HepG2 (cell line): ENCODE data around the gene LARP1. TPM values are rescaled to one million over a fixed set of nuclear protein-coding genes. Genes with fewer than 3 reads are reported as not detected.
A peak's percentile ranks its signal among the peaks of the same experiment; 100 is the strongest.

ENCODE experiments used
- BCL6 ChIP-seq: IDR thresholded peaks from 2 replicates; pipeline ENCODE4 v1.6.1; 2016; ENCODE audit warnings: missing genetic modification reagents, missing compliant biosample characterization
- FOSL1 ChIP-seq: sonication (generic); formaldehyde crosslinking; IDR thresholded peaks from 2 replicates; pipeline ENCODE4 v1.9.0; 2021; ENCODE audit warnings: missing genetic modification reagents, borderline replicate concordance
- FOSL2 ChIP-seq: sonication (generic); formaldehyde crosslinking; IDR thresholded peaks from 2 replicates; pipeline ENCODE4 v1.4.0; 2020; ENCODE audit warnings: missing genetic modification reagents
- KDM6A ChIP-seq: IDR thresholded peaks from 2 replicates; pipeline ENCODE4 v1.6.1; 2016; ENCODE audit warnings: low read depth
- MAFF ChIP-seq: IDR thresholded peaks from 2 replicates; pipeline ENCODE4 v1.6.1; 2011; ENCODE audit warnings: low read depth, low read length, improper control_type of control experiment
- MBNL3 ChIP-seq: fragments of 250-450 bp; sonication (Bioruptor Pico); conservative IDR thresholded peaks from 2 replicates; pipeline ENCODE4 v1.8.0; 2022; ENCODE audit warnings: mild to moderate bottlenecking, inconsistent platforms
- NR2F6 ChIP-seq, 2 experiments: IDR thresholded peaks; 2 replicates each; pipeline ENCODE4 v1.6.1; 2016; ENCODE audit warnings: antibody characterized with exemption in 1 of 2, mild to moderate bottlenecking in 1 of 2
- RORA ChIP-seq: sonication (generic); formaldehyde crosslinking; IDR thresholded peaks from 2 replicates; pipeline ENCODE4 v1.5.0; 2020; ENCODE audit warnings: mild to moderate bottlenecking, missing genetic modification reagents, moderate library complexity
- ZFP62 ChIP-seq: sonication (generic); formaldehyde crosslinking; IDR thresholded peaks from 2 replicates; pipeline ENCODE4 v1.4.0; 2020; ENCODE audit warnings: missing genetic modification reagents
- ZIK1 ChIP-seq: sonication (generic); formaldehyde crosslinking; IDR thresholded peaks from 2 replicates; pipeline ENCODE4 v1.5.0; 2020; ENCODE audit warnings: mild to moderate bottlenecking, low read depth, missing genetic modification reagents, borderline replicate concordance
- ZKSCAN1 ChIP-seq: fragments of 150-350 bp; IDR thresholded peaks from 2 replicates; pipeline ENCODE4 v1.6.1; 2014; ENCODE audit warnings: low read length
- ZNF619 ChIP-seq: sonication (generic); formaldehyde crosslinking; IDR thresholded peaks from 2 replicates; pipeline ENCODE4 v1.4.0; 2020; ENCODE audit warnings: mild to moderate bottlenecking, missing genetic modification reagents
- ZNF766 ChIP-seq: sonication (generic); formaldehyde crosslinking; IDR thresholded peaks from 2 replicates; pipeline ENCODE4 v1.5.0; 2020; ENCODE audit warnings: missing genetic modification reagents, borderline replicate concordance
- polyA plus RNA-seq, 8 experiments: library from polyadenylated mRNA; depleted of rRNA in 3 of 8; stranded (reverse) in 7 of 8; unstranded in 1 of 8; fragments of >200 nt; fragmentation: Illumina TruSeq in 4 of 8; extraction: Trizol in 4 of 8; gene quantifications; 2 replicates each; pipeline versions ENCODE4 v1.2.1 to v1.2.3, GENCODE V29; 2011 to 2016; ENCODE audit warnings: low read depth in 4 of 8, missing spikeins in 1 of 8, mixed read lengths in 1 of 8; ENCODE audit not compliant: insufficient read depth in 1 of 8
- total RNA-seq, 5 experiments: library from RNA; depleted of rRNA; stranded (reverse); fragments of >200 nt; fragmentation: Illumina TruSeq; extraction: Trizol; gene quantifications; 2 replicates each; pipeline ENCODE4 v1.2.3, GENCODE V29; 2016; ENCODE audit warnings: low read depth in 1 of 5
- TF ChIP-seq, protein P1 (sequence below): sonication (generic); formaldehyde crosslinking; IDR thresholded peaks from 2 replicates; pipeline ENCODE4 v1.4.0; 2020; ENCODE audit warnings: missing genetic modification reagents
- TF ChIP-seq, protein P2 (sequence below): sonication (generic); formaldehyde crosslinking; IDR thresholded peaks from 2 replicates; pipeline ENCODE4 v1.5.1; 2020; ENCODE audit warnings: mild to moderate bottlenecking, moderate library complexity, missing genetic modification reagents
- TF ChIP-seq, protein P3 (sequence below): sonication (generic); formaldehyde crosslinking; IDR thresholded peaks from 2 replicates; pipeline ENCODE4 v1.5.0; 2020; ENCODE audit warnings: mild to moderate bottlenecking, missing genetic modification reagents
- TF ChIP-seq, protein P4 (sequence below): sonication (generic); formaldehyde crosslinking; conservative IDR thresholded peaks from 2 replicates; pipeline ENCODE4 v1.4.0; 2020; ENCODE audit warnings: missing genetic modification reagents
- TF ChIP-seq, protein P5 (sequence below): sonication (generic); formaldehyde crosslinking; IDR thresholded peaks from 2 replicates; pipeline ENCODE4 v1.5.0; 2020; ENCODE audit warnings: missing genetic modification reagents
- TF ChIP-seq, protein P6 (sequence below): IDR thresholded peaks from 2 replicates; pipeline ENCODE4 v1.6.1; 2016; ENCODE audit warnings: low read depth, borderline replicate concordance

Gene LARP1
- total and polyA plus RNA-seq, 2 of the 13 experiments (the other 11 are each of a cell fraction or from before 2014, with no cell fraction given), result 45.2 to 61.4 TPM

DNA sequence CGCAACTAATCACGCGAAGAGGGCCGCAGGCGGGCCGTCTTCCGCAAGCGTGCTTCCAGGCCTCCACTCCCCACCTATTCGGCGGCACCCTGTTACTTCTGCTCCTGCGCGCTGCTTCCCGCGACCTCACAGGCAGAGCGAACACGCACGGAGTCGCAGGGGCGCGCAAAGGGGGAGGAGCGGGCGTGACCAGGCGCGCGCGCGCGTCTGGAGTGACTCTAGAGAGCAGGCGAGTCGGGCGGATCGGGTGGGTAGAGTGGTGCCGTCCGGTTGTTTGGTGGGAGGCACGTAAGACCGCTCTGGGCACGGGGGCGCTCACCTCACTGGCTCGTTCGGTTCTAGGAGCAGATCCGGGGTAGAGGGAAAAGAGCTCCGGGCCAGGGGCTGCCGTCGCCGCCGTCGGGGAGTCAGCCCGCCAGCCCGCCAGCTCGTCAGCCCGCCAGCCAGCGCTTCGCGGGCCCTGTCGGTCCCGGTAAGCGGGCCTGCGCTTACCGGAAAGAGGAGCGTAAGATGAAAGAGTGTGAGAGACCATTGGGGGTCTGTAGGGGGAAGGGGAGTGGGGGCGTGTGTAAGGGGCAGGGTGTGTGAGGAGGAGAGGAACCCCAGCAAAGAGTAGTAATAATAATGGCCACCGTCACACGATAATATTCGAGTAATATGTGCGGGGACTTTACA, 103.3 kb downstream of the LARP1 start, which contains the start of gene CNOT8 (continued):
- TF ChIP-seq, protein P1, sequence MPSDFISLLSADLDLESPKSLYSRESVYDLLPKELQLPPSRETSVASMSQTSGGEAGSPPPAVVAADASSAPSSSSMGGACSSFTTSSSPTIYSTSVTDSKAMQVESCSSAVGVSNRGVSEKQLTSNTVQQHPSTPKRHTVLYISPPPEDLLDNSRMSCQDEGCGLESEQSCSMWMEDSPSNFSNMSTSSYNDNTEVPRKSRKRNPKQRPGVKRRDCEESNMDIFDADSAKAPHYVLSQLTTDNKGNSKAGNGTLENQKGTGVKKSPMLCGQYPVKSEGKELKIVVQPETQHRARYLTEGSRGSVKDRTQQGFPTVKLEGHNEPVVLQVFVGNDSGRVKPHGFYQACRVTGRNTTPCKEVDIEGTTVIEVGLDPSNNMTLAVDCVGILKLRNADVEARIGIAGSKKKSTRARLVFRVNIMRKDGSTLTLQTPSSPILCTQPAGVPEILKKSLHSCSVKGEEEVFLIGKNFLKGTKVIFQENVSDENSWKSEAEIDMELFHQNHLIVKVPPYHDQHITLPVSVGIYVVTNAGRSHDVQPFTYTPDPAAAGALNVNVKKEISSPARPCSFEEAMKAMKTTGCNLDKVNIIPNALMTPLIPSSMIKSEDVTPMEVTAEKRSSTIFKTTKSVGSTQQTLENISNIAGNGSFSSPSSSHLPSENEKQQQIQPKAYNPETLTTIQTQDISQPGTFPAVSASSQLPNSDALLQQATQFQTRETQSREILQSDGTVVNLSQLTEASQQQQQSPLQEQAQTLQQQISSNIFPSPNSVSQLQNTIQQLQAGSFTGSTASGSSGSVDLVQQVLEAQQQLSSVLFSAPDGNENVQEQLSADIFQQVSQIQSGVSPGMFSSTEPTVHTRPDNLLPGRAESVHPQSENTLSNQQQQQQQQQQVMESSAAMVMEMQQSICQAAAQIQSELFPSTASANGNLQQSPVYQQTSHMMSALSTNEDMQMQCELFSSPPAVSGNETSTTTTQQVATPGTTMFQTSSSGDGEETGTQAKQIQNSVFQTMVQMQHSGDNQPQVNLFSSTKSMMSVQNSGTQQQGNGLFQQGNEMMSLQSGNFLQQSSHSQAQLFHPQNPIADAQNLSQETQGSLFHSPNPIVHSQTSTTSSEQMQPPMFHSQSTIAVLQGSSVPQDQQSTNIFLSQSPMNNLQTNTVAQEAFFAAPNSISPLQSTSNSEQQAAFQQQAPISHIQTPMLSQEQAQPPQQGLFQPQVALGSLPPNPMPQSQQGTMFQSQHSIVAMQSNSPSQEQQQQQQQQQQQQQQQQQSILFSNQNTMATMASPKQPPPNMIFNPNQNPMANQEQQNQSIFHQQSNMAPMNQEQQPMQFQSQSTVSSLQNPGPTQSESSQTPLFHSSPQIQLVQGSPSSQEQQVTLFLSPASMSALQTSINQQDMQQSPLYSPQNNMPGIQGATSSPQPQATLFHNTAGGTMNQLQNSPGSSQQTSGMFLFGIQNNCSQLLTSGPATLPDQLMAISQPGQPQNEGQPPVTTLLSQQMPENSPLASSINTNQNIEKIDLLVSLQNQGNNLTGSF (CRISPR knock-in tag), result no peak; the same call in 1 of the 2 replicates
- no peak for TF ChIP-seq FOSL1
- no peak for TF ChIP-seq ZKSCAN1
- TF ChIP-seq, protein P2, sequence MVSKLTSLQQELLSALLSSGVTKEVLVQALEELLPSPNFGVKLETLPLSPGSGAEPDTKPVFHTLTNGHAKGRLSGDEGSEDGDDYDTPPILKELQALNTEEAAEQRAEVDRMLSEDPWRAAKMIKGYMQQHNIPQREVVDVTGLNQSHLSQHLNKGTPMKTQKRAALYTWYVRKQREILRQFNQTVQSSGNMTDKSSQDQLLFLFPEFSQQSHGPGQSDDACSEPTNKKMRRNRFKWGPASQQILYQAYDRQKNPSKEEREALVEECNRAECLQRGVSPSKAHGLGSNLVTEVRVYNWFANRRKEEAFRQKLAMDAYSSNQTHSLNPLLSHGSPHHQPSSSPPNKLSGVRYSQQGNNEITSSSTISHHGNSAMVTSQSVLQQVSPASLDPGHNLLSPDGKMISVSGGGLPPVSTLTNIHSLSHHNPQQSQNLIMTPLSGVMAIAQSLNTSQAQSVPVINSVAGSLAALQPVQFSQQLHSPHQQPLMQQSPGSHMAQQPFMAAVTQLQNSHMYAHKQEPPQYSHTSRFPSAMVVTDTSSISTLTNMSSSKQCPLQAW (CRISPR knock-in tag), result peak; percentile 87
- TF ChIP-seq KDM6A (CRISPR knock-in tag), result no peak
- no peak; the same call in 1 of the 2 replicates for TF ChIP-seq NR2F6 (IDR thresholded peaks at IDR 0.05)
- TF ChIP-seq NR2F6 (CRISPR knock-in tag; IDR thresholded peaks at IDR 0.05), result peak; percentile 55; the same call in 1 of the 2 replicates
- TF ChIP-seq MAFF, result no peak
- TF ChIP-seq, protein P3, sequence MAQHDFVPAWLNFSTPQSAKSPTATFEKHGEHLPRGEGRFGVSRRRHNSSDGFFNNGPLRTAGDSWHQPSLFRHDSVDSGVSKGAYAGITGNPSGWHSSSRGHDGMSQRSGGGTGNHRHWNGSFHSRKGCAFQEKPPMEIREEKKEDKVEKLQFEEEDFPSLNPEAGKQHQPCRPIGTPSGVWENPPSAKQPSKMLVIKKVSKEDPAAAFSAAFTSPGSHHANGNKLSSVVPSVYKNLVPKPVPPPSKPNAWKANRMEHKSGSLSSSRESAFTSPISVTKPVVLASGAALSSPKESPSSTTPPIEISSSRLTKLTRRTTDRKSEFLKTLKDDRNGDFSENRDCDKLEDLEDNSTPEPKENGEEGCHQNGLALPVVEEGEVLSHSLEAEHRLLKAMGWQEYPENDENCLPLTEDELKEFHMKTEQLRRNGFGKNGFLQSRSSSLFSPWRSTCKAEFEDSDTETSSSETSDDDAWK (CRISPR knock-in tag), result no peak
- no peak; the same call in 1 of the 2 replicates for TF ChIP-seq ZIK1 (CRISPR knock-in tag)
- TF ChIP-seq, protein P4, sequence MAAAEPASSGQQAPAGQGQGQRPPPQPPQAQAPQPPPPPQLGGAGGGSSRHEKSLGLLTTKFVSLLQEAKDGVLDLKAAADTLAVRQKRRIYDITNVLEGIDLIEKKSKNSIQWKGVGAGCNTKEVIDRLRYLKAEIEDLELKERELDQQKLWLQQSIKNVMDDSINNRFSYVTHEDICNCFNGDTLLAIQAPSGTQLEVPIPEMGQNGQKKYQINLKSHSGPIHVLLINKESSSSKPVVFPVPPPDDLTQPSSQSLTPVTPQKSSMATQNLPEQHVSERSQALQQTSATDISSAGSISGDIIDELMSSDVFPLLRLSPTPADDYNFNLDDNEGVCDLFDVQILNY (CRISPR knock-in tag), result 0 out of 2 replicates have a peak, but pooled peaks have one; percentile 57
- TF ChIP-seq ZNF619, result 0 out of 2 replicates have a peak, but pooled peaks have one; percentile 38
- TF ChIP-seq, protein P5, sequence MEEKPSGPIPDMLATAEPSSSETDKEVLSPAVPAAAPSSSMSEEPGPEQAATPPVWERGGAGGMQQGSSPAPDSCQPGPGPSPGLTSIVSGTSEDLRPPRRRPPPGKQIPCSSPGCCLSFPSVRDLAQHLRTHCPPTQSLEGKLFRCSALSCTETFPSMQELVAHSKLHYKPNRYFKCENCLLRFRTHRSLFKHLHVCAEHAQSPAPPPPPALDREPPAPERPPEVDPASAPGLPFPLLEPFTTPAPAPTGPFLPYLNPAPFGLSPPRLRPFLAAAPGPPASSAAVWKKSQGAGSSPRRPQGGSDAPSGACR (CRISPR knock-in tag), result peak; percentile 47; the same call in 1 of the 2 replicates
- TF ChIP-seq RORA (CRISPR knock-in tag), result no peak
- TF ChIP-seq MBNL3, result no peak
- TF ChIP-seq, protein P6, sequence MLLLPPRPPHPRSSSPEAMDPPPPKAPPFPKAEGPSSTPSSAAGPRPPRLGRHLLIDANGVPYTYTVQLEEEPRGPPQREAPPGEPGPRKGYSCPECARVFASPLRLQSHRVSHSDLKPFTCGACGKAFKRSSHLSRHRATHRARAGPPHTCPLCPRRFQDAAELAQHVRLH (CRISPR knock-in tag), result peak; percentile 67
- 0 out of 2 replicates have a peak, but pooled peaks have one; percentile 34 for TF ChIP-seq ZNF766 (CRISPR knock-in tag)
- TF ChIP-seq ZFP62, result no peak
- TF ChIP-seq FOSL2 (CRISPR knock-in tag), result peak; percentile 54
- 0 out of 2 replicates have a peak, but pooled peaks have one; percentile 39 for TF ChIP-seq BCL6 (CRISPR knock-in tag)
